ENCODE results near the gene KLF11. TPM values are rescaled to one million over a fixed set of nuclear protein-coding genes. Genes with fewer than 3 reads are reported as not detected.

Gene KLF11
- total RNA-seq, 2 experiments from 2014 or later: 26.7 to 29.6 TPM

DNA sequence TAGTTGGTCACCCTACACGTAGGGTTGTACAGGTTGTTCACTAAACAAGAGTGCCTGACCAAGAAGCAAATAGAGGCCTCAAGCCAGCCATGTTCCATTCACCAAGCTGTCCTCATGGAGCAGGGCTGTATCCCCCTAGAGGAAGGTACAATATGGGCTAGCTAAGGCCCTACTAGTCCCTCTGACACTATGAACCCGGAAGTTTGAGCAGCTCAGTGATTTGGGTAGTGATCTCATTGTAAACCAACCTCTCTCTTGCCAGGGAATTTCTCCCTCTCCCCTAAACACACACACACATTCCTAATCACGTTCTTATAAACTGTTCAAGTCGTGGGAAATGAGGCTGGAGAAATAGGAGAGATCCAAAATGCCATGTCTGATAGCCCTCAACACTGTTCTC lies 43.6 kb downstream of the KLF11 start:
- no peaks in the 10 kb centered on the region for H3K9me3 Mint-ChIP-seq

DNA sequence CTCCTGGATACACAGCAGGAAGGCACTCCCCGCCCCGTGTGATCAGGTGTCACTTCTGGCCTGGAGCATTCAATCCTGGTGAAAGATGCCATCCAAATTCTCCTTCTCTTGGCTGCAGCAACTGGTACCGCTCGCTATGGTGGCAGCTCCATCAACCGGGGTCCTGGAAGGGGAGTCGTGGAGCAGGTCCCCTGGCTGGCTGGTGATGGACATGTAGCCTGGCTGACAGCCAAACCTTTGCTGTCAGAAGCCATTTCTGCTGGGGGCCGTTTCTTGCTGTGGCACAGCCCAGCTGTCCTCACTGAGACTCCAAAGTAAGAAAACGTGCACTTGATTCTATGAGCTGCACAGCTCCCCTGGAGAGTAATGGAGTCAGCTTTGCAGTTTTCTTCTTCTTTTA lies 44.0 kb downstream of the KLF11 start:
- intact Hi-C loops (cut with DNase I, micrococcal nuclease): no loop called here
- POLR2A ChIA-PET: no interaction called here
- Histone ChIP-seq H3K27me3 (ENCODE audit: control insufficient read depth in 1 of 2, insufficient read depth in 2 of 2, low read length in 2 of 2) (peaks cover 59 to 77% of the 10 kb centered on the region in 2 experiments), H3K4me3 (ENCODE audit: low read length) (no peak overlapping the region), H3K36me3 (ENCODE audit: insufficient read depth, low read length) (no peaks in the 10 kb centered on the region), H3K9me3 (ENCODE audit: control insufficient read depth in 1 of 2, insufficient read depth in 1 of 2, low read length in 2 of 2) (peaks cover 0 to 7% of the 10 kb centered on the region in 2 experiments), H3K4me1 (ENCODE audit: insufficient read depth, low read length) (peaks cover 7% of the 10 kb centered on the region), H3K27ac (ENCODE audit: low read depth in 1 of 2, low read length in 2 of 2) (no peak overlapping the region)
- ATAC-seq (ENCODE audit: poor library complexity) (no peak), DNase-seq (no peak)
- Mint-ChIP-seq H3K4me1 (ENCODE audit: low read depth) (peaks cover 10% of the 10 kb centered on the region), H3K36me3 (ENCODE audit: low read depth) (no peaks in the 10 kb centered on the region), H3K9me3 (no peaks in the 10 kb centered on the region), H3K27ac (no peak overlapping the region), H3K27me3 (peaks cover 87% of the 10 kb centered on the region), H3K4me3 (no peak overlapping the region)
- CTCF ChIA-PET: interaction anchor here (2.4 kb wide), 1 partner anchor 10 kb away, joined by 9 read pairs; no protein-coding TSS in a partner anchor
- TF ChIP-seq, protein P1, sequence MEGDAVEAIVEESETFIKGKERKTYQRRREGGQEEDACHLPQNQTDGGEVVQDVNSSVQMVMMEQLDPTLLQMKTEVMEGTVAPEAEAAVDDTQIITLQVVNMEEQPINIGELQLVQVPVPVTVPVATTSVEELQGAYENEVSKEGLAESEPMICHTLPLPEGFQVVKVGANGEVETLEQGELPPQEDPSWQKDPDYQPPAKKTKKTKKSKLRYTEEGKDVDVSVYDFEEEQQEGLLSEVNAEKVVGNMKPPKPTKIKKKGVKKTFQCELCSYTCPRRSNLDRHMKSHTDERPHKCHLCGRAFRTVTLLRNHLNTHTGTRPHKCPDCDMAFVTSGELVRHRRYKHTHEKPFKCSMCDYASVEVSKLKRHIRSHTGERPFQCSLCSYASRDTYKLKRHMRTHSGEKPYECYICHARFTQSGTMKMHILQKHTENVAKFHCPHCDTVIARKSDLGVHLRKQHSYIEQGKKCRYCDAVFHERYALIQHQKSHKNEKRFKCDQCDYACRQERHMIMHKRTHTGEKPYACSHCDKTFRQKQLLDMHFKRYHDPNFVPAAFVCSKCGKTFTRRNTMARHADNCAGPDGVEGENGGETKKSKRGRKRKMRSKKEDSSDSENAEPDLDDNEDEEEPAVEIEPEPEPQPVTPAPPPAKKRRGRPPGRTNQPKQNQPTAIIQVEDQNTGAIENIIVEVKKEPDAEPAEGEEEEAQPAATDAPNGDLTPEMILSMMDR (IDR thresholded peaks at IDR 0.05): no peak

More for the DNA sequence above, 43.6 kb downstream of the KLF11 start:
- no peaks in the 10 kb centered on the region for H3K36me3 ChIP-seq (ENCODE audit: insufficient read depth, low read length)
- ATAC-seq (ENCODE audit: poor library complexity) (no peak), DNase-seq (no peak)
- peaks cover 10% of the 10 kb centered on the region for H3K4me1 ChIP-seq (ENCODE audit: insufficient read depth, low read length)
- Mint-ChIP-seq H3K4me3 (no peak overlapping the region), H3K27ac (no peak overlapping the region), H3K36me3 (ENCODE audit: low read depth) (no peaks in the 10 kb centered on the region), H3K4me1 (ENCODE audit: low read depth) (peaks cover 6% of the 10 kb centered on the region), H3K27me3 (peaks cover 83% of the 10 kb centered on the region)
- TF ChIP-seq, protein P1 (IDR thresholded peaks at IDR 0.05): no peak
- intact Hi-C loops (cut with DNase I, micrococcal nuclease): no loop called here
- no peak overlapping the region for H3K4me3 ChIP-seq (ENCODE audit: low read length)
- no peak overlapping the region for H3K27ac ChIP-seq (ENCODE audit: low read depth in 1 of 2, low read length in 2 of 2)
- H3K9me3 ChIP-seq (ENCODE audit: control insufficient read depth in 1 of 2, insufficient read depth in 1 of 2, low read length in 2 of 2): peaks cover 0 to 7% of the 10 kb centered on the region in 2 experiments
- ChIA-PET POLR2A (no interaction called here), CTCF (interaction anchor here (2.4 kb wide), 1 partner anchor 10 kb away, joined by 9 read pairs; no protein-coding TSS in a partner anchor)
- peaks cover 59 to 80% of the 10 kb centered on the region in 2 experiments for H3K27me3 ChIP-seq (ENCODE audit: control insufficient read depth in 1 of 2, insufficient read depth in 2 of 2, low read length in 2 of 2)

DNA sequence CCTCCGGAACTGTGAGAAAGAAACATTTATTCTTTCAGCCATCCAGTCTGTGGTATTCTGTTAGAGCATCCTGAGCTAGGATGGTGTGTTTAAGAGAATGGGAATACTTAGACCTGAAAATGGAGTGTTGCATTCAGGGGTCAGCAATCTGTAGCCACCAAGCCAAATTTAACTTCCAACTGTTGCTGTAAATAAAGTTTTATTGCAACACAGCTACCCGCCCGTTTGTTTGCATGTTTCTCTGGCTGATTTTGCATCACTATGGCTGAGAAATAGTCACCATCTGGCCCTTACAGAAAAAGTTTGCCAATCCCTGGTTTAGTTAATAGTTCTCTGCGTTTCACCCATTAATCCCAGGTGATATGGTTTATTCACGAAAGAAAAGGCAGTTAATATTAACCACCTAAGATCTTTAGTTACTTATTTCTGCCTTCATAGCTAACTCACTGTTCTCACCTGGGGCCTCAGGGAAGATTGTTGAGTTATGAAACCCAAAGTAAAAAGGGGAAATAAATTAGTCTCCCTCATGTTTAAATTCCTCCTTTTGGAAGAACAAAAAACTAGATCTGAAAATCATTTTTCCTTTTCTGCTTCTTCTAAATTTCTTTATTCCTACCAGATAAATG lies 46.3 kb downstream of the KLF11 start:
- Mint-ChIP-seq H3K36me3 (ENCODE audit: low read depth) (no peaks in the 10 kb centered on the region), H3K4me3 (no peak overlapping the region), H3K27ac (no peak overlapping the region), H3K9me3 (no peaks in the 10 kb centered on the region), H3K27me3 (peaks cover 85% of the 10 kb centered on the region), H3K4me1 (ENCODE audit: low read depth) (peaks cover 14% of the 10 kb centered on the region)
- Histone ChIP-seq H3K4me3 (ENCODE audit: low read length) (no peak overlapping the region), H3K27ac (ENCODE audit: low read depth in 1 of 2, low read length in 2 of 2) (no peak overlapping the region), H3K9me3 (ENCODE audit: control insufficient read depth in 1 of 2, insufficient read depth in 1 of 2, low read length in 2 of 2) (peaks cover 0 to 7% of the 10 kb centered on the region in 2 experiments), H3K36me3 (ENCODE audit: insufficient read depth, low read length) (no peaks in the 10 kb centered on the region), H3K27me3 (ENCODE audit: control insufficient read depth in 1 of 2, insufficient read depth in 2 of 2, low read length in 2 of 2) (peaks cover 52 to 71% of the 10 kb centered on the region in 2 experiments), H3K4me1 (ENCODE audit: insufficient read depth, low read length) (peaks cover 7% of the 10 kb centered on the region)
- intact Hi-C loops (cut with DNase I, micrococcal nuclease): no loop called here
- CTCF ChIA-PET: interaction anchor here (1.4 to 3.0 kb wide), 2 partner anchors 8 to 17 kb away, joined by 5 to 13 read pairs; no protein-coding TSS in a partner anchor
- ATAC-seq (ENCODE audit: poor library complexity) (no peak), DNase-seq (no peak)
- POLR2A ChIA-PET: no interaction called here
- TF ChIP-seq, protein P1 (IDR thresholded peaks at IDR 0.05): no peak

All from CD4-positive, alpha-beta T cell (primary cell).